Esophagus muscularis mucosa (tissue), 4 donors: ENCODE data around the gene TMEM63B. TPM values are rescaled to one million over a fixed set of nuclear protein-coding genes. Genes with fewer than 3 reads are reported as not detected.

Experiments
- DNase-seq: peaks from one replicate; pipeline ENCODE4 v3.0.0-alpha.2; 2017; ENCODE audit errors: extremely low spot score
- H3K27ac ChIP-seq, 4 donors: fragments of 200-600 bp; sonication (generic); replicated peaks in 1 of 4; 1 replicate in 3 of 4; 2 replicates in 1 of 4; pipeline ENCODE4 v1.5.1; 2016 to 2019; ENCODE audit warnings: mild to moderate bottlenecking in 1 of 4
- H3K27me3 ChIP-seq, 4 donors: fragments of 200-600 bp; sonication (generic); one replicate each; pipeline versions ENCODE4 v1.5.1 to v1.6.0; 2016 to 2019
- H3K36me3 ChIP-seq, 4 donors: fragments of 200-600 bp; sonication (generic); one replicate each; pipeline ENCODE4 v1.5.1; 2016 to 2019
- H3K4me1 ChIP-seq, 4 donors: fragments of 200-600 bp; sonication (generic); one replicate each; pipeline ENCODE4 v1.5.1; 2016 to 2019
- H3K4me3 ChIP-seq, 4 donors: fragments of 200-600 bp; sonication (generic); 1 replicate in 2 of 4; 2 replicates in 2 of 4; pipeline ENCODE4 v1.5.1; 2016 to 2019; ENCODE audit warnings: mild to moderate bottlenecking in 4 of 4, moderate library complexity in 1 of 4
- H3K9me3 ChIP-seq, 4 donors: fragments of 200-600 bp; sonication (generic); 1 replicate in 3 of 4; 2 replicates in 1 of 4; pipeline ENCODE4 v1.5.1; 2016 to 2019
- CTCF ChIP-seq, 3 experiments: fragments of 200-600 bp in 2 of 3; fragments of 450-650 bp in 1 of 3; sonication (generic) in 2 of 3; IDR thresholded peaks; one replicate each; pipeline ENCODE4 v1.5.1; 2017 to 2019; ENCODE audit warnings: antibody characterized with exemption in 3 of 3, mild to moderate bottlenecking in 2 of 3, moderate library complexity in 1 of 3
- EP300 ChIP-seq: sonication (generic); formaldehyde crosslinking; IDR thresholded peaks from one replicate; pipeline ENCODE4 v1.6.1; 2017; ENCODE audit warnings: antibody characterized with exemption
- POLR2A ChIP-seq: fragments of 450-650 bp; IDR thresholded peaks from one replicate; pipeline ENCODE4 v1.6.1; 2017; ENCODE audit warnings: antibody characterized with exemption, moderate library complexity, mild to moderate bottlenecking, low read depth
- POLR2AphosphoS5 ChIP-seq, 2 donors: sonication (generic); formaldehyde crosslinking; IDR thresholded peaks; one replicate each; pipeline ENCODE4 v1.6.1; 2017; ENCODE audit warnings: antibody characterized with exemption in 2 of 2
- WGBS: methylation state at CpG from one replicate; pipeline ENCODE4 v1.1.5; 2018; 5-methylcytosine and 5-hydroxymethylcytosine counted together
- intact Hi-C: fragments of 100-400 bp; cut with DNase I; formaldehyde crosslinking; loops from one replicate; pipeline ENCODE4 v1.15.1; 2023
- total RNA-seq, 4 donors: library from RNA; depleted of rRNA; stranded (reverse); fragments of >200 nt; gene quantifications; one replicate each; pipeline versions ENCODE4 v1.1.0 to v1.2.1, GENCODE V29; 2016

Gene TMEM63B
- total RNA-seq, 4 donors from 2014 or later = 18.2 to 31.1 (median 23.3) TPM

GRCh38 chr6:44080561-44081521 is 46.5 kb upstream of the TMEM63B start:
- no peaks in the 10 kb centered on the region for H3K9me3 ChIP-seq
- intact Hi-C loops = no loop called here
- WGBS = 95% methylated on average over 4 of the region's 11 CpGs
- H3K36me3 ChIP-seq = no peaks in the 10 kb centered on the region
- peaks cover 17 to 25% (median 23%) of the 10 kb centered on the region in 4 donors for H3K4me1 ChIP-seq
- H3K4me3 ChIP-seq = no peak overlapping the region
- no peak overlapping the region for H3K27ac ChIP-seq
- H3K27me3 ChIP-seq = peaks cover 0 to 3% (median 0%) of the 10 kb centered on the region in 4 donors
- TF ChIP-seq POLR2AphosphoS5 (IDR thresholded peaks at IDR 0.05) (no peak), POLR2A (no peak), EP300 (no peak), CTCF (IDR thresholded peaks at IDR 0.05) (no peak)
- no peak for DNase-seq

GRCh38 chr6:44081753-44082152 is 45.6 kb upstream of the TMEM63B start:
- no peak for DNase-seq
- WGBS = 94% methylated on average over 6 of the region's 6 CpGs
- Histone ChIP-seq H3K27ac (no peak overlapping the region), H3K9me3 (no peaks in the 10 kb centered on the region), H3K36me3 (no peaks in the 10 kb centered on the region), H3K4me1 (peaks cover 9 to 16% (median 14%) of the 10 kb centered on the region in 4 donors), H3K4me3 (no peak overlapping the region), H3K27me3 (peaks cover 0 to 3% (median 0%) of the 10 kb centered on the region in 4 donors)
- intact Hi-C loops = no loop called here
- TF ChIP-seq POLR2A (no peak), EP300 (no peak), POLR2AphosphoS5 (IDR thresholded peaks at IDR 0.05) (no peak), CTCF (IDR thresholded peaks at IDR 0.05) (no peak)

- no peaks in the 10 kb centered on the region for H3K9me3 ChIP-seq
- 86% methylated on average over 8 of the region's 8 CpGs for WGBS
- no peaks in the 10 kb centered on the region for H3K27me3 ChIP-seq
- no peak overlapping the region for H3K27ac ChIP-seq
- H3K4me3 ChIP-seq = no peak overlapping the region
- no peak for TF ChIP-seq EP300
- no peak for TF ChIP-seq POLR2A
- TF ChIP-seq POLR2AphosphoS5 (IDR thresholded peaks at IDR 0.05) = no peak
- no peak for TF ChIP-seq CTCF (IDR thresholded peaks at IDR 0.05)
- intact Hi-C loops = no loop called here
- H3K36me3 ChIP-seq = no peaks in the 10 kb centered on the region
- H3K4me1 ChIP-seq = peaks cover 5 to 14% (median 10%) of the 10 kb centered on the region in 4 donors
- DNase-seq = no peak
Measured at GRCh38 chr6:44082872-44083321, 44.5 kb upstream of the TMEM63B start.

- peaks cover under 1 to 7% (median 6%) of the 10 kb centered on the region in 4 donors for H3K4me1 ChIP-seq
- no peak overlapping the region for H3K27ac ChIP-seq
- H3K4me3 ChIP-seq = no peak overlapping the region
- TF ChIP-seq POLR2A (no peak), CTCF (IDR thresholded peaks at IDR 0.05) (no peak), EP300 (no peak), POLR2AphosphoS5 (IDR thresholded peaks at IDR 0.05) (no peak)
- DNase-seq = no peak
- H3K27me3 ChIP-seq = no peaks in the 10 kb centered on the region
- no peaks in the 10 kb centered on the region for H3K9me3 ChIP-seq
- WGBS = 90% methylated on average over 7 of the region's 13 CpGs
- H3K36me3 ChIP-seq = peaks cover 0 to 5% (median 2%) of the 10 kb centered on the region in 4 donors
- intact Hi-C loops = no loop called here
Measured at GRCh38 chr6:44084231-44085014, 42.9 kb upstream of the TMEM63B start.
